ENCODE results near the gene HS6ST1.

The HS6ST1 gene

DNA sequence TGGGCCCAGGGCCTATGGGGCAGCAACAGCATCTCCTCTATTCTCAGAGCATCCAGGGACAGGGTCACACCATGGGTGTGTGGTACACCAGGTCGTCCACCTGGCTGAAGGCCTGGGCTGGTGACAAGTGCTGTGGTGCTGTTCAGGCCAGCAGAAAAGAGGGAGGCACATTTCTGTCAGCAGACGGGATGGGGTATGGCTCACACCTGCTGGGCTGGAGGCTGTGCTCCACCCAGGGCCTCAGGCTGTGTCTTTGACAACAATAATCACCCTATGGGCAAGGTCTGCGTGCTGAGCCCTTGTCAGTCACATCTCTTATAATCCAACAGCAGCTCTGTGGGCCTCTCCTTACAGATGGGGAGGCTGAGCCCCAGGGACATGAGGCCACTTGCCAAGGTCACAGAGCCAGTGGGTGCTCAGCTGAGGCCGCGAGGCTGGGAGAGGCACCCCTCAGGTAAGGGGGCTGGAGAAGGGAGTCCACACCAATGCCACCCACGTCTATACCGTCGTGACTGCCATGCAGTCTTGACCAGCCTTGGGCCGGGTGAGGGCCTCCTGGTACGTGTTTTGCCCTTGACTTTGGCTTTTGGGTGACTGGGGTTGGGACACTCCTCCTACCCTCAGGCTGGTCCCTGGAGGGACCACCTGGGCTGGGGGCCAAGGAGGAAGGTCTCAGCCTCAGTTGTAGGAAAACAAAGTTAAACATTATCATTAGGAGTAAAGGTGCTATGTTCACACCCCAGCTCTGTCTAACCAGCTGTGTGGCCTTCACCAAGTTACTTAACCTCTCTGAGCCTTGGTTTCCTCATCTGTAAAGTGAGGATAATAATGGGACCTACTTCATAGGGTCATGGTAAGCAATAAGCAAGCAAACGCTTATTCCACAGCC lies 5.6 kb upstream of the HS6ST1 start:
- Histone ChIP-seq H3K36me3 (ENCODE audit: control insufficient read depth, insufficient read depth, low read length) (no peaks in the 10 kb centered on the region), H3K4me2 (ENCODE audit: low read length) (no peak overlapping the region), H3K27me3 (ENCODE audit: control insufficient read depth, insufficient read depth, low read length) (no peaks in the 10 kb centered on the region), H3K9ac (no peak overlapping the region), H3K79me2 (no peaks in the 10 kb centered on the region), H3K27ac (no peak overlapping the region), H3K4me3 (ENCODE audit: low read depth, low read length) (no peak overlapping the region), H2AFZ (no peak overlapping the region), H3K9me3 (ENCODE audit: control insufficient read depth, low read length) (no peaks in the 10 kb centered on the region), H3K4me1 (peaks cover 4% of the 10 kb centered on the region)
- TF ChIP-seq, protein P1, sequence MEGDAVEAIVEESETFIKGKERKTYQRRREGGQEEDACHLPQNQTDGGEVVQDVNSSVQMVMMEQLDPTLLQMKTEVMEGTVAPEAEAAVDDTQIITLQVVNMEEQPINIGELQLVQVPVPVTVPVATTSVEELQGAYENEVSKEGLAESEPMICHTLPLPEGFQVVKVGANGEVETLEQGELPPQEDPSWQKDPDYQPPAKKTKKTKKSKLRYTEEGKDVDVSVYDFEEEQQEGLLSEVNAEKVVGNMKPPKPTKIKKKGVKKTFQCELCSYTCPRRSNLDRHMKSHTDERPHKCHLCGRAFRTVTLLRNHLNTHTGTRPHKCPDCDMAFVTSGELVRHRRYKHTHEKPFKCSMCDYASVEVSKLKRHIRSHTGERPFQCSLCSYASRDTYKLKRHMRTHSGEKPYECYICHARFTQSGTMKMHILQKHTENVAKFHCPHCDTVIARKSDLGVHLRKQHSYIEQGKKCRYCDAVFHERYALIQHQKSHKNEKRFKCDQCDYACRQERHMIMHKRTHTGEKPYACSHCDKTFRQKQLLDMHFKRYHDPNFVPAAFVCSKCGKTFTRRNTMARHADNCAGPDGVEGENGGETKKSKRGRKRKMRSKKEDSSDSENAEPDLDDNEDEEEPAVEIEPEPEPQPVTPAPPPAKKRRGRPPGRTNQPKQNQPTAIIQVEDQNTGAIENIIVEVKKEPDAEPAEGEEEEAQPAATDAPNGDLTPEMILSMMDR (IDR thresholded peaks at IDR 0.05) = no peak

DNA sequence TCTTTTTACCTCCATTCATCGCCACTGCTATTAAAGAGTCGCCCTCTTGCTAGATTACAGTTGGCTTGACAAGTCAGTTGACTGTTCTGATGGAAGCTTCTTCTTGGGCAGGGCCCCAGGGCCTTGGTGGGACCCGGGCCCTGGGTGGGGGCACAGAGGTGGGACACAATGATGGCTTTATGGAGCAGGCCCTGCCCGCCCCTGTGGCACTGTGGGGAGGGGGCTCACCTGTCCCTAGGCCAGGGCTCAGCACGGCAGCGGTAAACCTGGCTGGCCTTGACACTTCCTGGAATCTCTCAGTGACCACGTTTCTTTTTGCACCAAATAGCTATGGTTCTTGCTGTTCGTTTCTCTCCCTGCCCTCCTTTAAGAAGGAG lies 4.9 kb upstream of the HS6ST1 start:
- no peak overlapping the region for H3K4me3 ChIP-seq (ENCODE audit: low read depth, low read length)
- peaks cover 4% of the 10 kb centered on the region for H3K4me1 ChIP-seq
- H3K79me2 ChIP-seq = no peaks in the 10 kb centered on the region
- TF ChIP-seq, protein P1 (IDR thresholded peaks at IDR 0.05) = no peak
- no peaks in the 10 kb centered on the region for H3K27me3 ChIP-seq (ENCODE audit: control insufficient read depth, insufficient read depth, low read length)
- no peak overlapping the region for H3K4me2 ChIP-seq (ENCODE audit: low read length)
- H2AFZ ChIP-seq = no peak overlapping the region
- H3K9ac ChIP-seq = no peak overlapping the region
- no peaks in the 10 kb centered on the region for H3K9me3 ChIP-seq (ENCODE audit: control insufficient read depth, low read length)
- H3K27ac ChIP-seq = no peak overlapping the region
- no peaks in the 10 kb centered on the region for H3K36me3 ChIP-seq (ENCODE audit: control insufficient read depth, insufficient read depth, low read length)

DNA sequence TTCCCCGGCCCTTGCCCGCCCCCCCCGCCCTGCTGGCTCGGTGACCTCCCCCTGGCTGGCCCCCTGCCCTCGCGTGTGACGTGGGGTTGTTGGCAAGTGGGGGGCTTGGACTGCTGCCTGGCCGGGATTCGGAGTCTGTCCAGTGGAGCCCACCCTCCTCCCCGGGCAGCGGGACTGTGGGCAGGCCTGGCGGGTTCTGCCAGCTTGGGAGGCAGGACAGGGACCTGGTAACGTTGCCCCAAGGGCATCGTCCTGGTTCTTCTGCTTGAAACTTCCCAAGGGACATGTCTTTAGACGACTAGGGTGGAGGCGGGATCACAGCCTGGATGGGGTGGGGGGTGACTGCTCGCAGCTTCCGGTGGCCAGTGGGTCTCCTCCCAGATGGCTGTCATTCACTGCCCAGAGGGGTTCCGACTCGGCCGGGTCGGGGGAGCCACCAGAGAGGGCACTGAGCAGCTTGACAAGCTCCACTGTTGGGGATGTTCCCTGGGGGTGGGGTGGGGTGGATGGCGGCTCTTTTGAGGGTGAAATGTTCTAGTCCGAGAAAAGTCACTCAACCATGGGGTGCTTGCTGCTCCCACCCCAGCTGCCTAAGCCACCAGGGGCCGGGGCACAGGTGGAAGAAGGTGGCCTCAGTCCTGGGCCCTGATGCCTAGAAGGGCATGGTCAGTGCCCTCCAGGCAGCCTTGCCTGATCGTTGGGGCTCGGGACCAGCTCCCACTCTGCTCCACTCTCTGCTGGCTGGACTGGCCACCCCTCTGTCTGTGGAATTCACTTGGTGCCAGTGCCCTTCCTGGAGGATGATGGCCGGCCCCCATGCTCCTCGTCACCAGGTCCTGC lies 4.3 kb upstream of the HS6ST1 start:
- Histone ChIP-seq H3K9me3 (ENCODE audit: control insufficient read depth, low read length) (no peaks in the 10 kb centered on the region), H3K79me2 (no peaks in the 10 kb centered on the region), H3K9ac (no peak overlapping the region), H3K4me2 (ENCODE audit: low read length) (peak overlapping the region; percentile 77), H3K4me1 (peaks cover 4% of the 10 kb centered on the region), H3K27ac (no peak overlapping the region), H3K4me3 (ENCODE audit: low read depth, low read length) (no peak overlapping the region), H3K36me3 (ENCODE audit: control insufficient read depth, insufficient read depth, low read length) (no peaks in the 10 kb centered on the region), H2AFZ (peak overlapping the region; percentile 93), H3K27me3 (ENCODE audit: control insufficient read depth, insufficient read depth, low read length) (no peaks in the 10 kb centered on the region)
- TF ChIP-seq, protein P1 (IDR thresholded peaks at IDR 0.05) = no peak

DNA sequence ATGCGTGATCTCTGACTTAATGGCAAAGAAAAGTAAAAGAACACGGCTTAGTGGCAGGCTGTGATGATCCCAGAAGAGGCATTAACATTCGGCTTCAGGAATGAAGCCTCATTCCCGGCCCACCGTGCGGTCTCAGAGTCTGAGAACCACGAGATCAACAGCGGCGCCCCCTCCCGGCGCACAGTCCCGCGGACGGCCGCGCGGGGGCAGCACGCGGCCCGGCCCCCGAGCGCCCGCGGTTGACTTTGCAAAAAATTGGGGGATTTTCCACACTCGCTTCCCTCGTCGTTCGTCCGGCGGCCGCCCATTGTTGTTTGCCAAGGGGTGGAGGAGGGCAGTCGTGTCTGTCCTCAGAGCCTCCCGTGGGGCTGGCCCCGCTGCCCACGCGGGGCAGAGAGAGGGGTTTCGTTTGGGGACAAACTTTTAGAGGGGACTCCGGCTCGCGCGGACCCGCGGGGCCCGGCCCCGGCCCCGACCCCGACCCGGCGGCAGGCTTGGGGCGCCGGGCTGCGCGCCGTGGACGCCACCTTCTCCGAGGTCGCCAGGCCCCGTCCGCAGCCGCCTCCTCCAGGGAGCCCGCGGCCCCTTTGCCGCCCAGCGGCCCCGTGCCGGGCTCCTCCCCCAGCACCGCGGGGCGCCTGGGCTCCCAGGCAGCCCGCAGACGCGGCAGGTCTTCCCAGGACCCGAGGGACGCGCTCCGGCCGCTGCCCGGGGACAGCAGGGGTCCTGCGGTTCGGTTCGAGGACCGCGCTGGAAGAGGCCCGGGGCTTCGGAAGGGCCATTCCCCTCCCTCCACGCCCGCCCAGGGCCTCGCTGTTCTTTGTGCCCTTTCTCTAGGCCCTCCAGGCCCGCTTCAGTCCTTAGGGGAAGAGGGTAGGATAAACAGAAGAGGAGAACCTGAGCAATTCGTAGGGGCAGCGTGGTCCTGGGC lies 3.4 kb upstream of the HS6ST1 start:
- Histone ChIP-seq H3K9ac (no peak overlapping the region), H2AFZ (peak overlapping the region; percentile 93), H3K9me3 (ENCODE audit: control insufficient read depth, low read length) (no peaks in the 10 kb centered on the region), H3K79me2 (peaks cover 7% of the 10 kb centered on the region), H3K4me2 (ENCODE audit: low read length) (peak overlapping the region; percentile 77), H3K27me3 (ENCODE audit: control insufficient read depth, insufficient read depth, low read length) (no peaks in the 10 kb centered on the region), H3K27ac (no peak overlapping the region), H3K36me3 (ENCODE audit: control insufficient read depth, insufficient read depth, low read length) (no peaks in the 10 kb centered on the region), H3K4me3 (ENCODE audit: low read depth, low read length) (peak overlapping the region; percentile 59), H3K4me1 (peaks cover 4% of the 10 kb centered on the region)
- TF ChIP-seq, protein P1 (IDR thresholded peaks at IDR 0.05) = peak; percentile 98
